Heart left ventricle (tissue), 16 donors: Measurements from ENCODE around the gene ZC3HAV1. TPM values are rescaled to one million over a fixed set of nuclear protein-coding genes. Genes with fewer than 3 reads are reported as not detected.

Experiments
- ATAC-seq, 4 donors: fragments of 200-7000 bp; cut with Tn5 transposase; one replicate each; pipeline ENCODE4 v1.9.1; 2020 to 2022; ENCODE audit warnings: moderate library complexity in 4 of 4, mild to moderate bottlenecking in 3 of 4, moderate number of reproducible peaks in 1 of 4
- DNase-seq, 5 donors: peaks; one replicate each; pipeline ENCODE4 v3.0.0-alpha.2; 2020
- H3K27ac ChIP-seq, 12 donors: fragments of 200-600 bp; sonication (generic) in 4 of 12; one replicate each; pipeline versions ENCODE4 v1.5.0 to v1.8.0; 2016 to 2022; ENCODE audit warnings: mild to moderate bottlenecking in 2 of 12
- H3K27me3 ChIP-seq, 9 donors: fragments of 200-600 bp; sonication (generic) in 2 of 9; one replicate each; pipeline versions ENCODE4 v1.5.1 to v1.8.0; 2016 to 2022; ENCODE audit warnings: mild to moderate bottlenecking in 3 of 9
- H3K36me3 ChIP-seq, 9 donors: fragments of 200-600 bp; sonication (generic) in 2 of 9; one replicate each; pipeline versions ENCODE4 v1.5.0 to v1.8.0; 2018 to 2022; ENCODE audit warnings: mild to moderate bottlenecking in 2 of 9
- H3K4me1 ChIP-seq, 12 donors: fragments of 200-600 bp; sonication (generic) in 4 of 12; one replicate each; pipeline versions ENCODE4 v1.5.0 to v1.8.0; 2016 to 2022; ENCODE audit warnings: mild to moderate bottlenecking in 3 of 12
- H3K4me3 ChIP-seq, 12 donors: fragments of 200-600 bp; sonication (generic) in 4 of 12; one replicate each; pipeline versions ENCODE4 v1.5.0 to v1.8.0; 2017 to 2022; ENCODE audit warnings: mild to moderate bottlenecking in 9 of 12, moderate library complexity in 4 of 12
- H3K9me3 ChIP-seq, 12 donors: fragments of 200-600 bp; sonication (generic) in 4 of 12; one replicate each; pipeline versions ENCODE4 v1.5.0 to v1.8.0; 2016 to 2022; ENCODE audit warnings: mild to moderate bottlenecking in 1 of 12
- CTCF ChIP-seq, 12 donors: fragments of 200-600 bp; sonication (generic) in 4 of 12; IDR thresholded peaks; one replicate each; pipeline versions ENCODE4 v1.5.0 to v1.8.0; 2018 to 2022; ENCODE audit warnings: antibody characterized with exemption in 12 of 12, mild to moderate bottlenecking in 5 of 12
- POLR2A ChIP-seq, 2 donors: fragments of 450-650 bp; IDR thresholded peaks; one replicate each; pipeline ENCODE4 v1.6.1; 2017; ENCODE audit warnings: antibody characterized with exemption in 2 of 2, mild to moderate bottlenecking in 2 of 2, moderate library complexity in 2 of 2
- WGBS, 4 donors: extraction: QIAGEN DNeasy Blood & Tissue Kit in 2 of 4; methylation state at CpG; one replicate each; pipeline versions ENCODE4 v1.1.5 to v1.1.7; 2013 to 2018; 5-methylcytosine and 5-hydroxymethylcytosine counted together
- intact Hi-C, 10 donors: fragments of 100-400 bp; cut with DNase I; formaldehyde crosslinking; loops; one replicate each; pipeline versions ENCODE4 v1.11.1 to v1.14.2; 2022
- polyA plus RNA-seq, 2 donors: library from polyadenylated mRNA; stranded (reverse); fragments of 200-250 nt; gene quantifications; one replicate each; pipeline ENCODE4 v1.2.3, GENCODE V29; 2013
- total RNA-seq, 9 donors: library from RNA; depleted of rRNA in 2 of 9; stranded (reverse); fragments of >200 nt in 2 of 9; fragmentation: NEBNext Ultra II Directional in 3 of 9; extraction: Animal tissue kit (Norgen Biotek cat#: 25700) in 3 of 9; gene quantifications; one replicate each; pipeline versions ENCODE4 v1.1.0 to v1.2.4, GENCODE V29; 2016 to 2023
- donor health status: ischemic (EF 13 %, LVEDD 7.1; RV severe dilation, severe dysfunction).
- donor health status: healthy with polysubstance abuse.
- donor health status: DM: no; HTN: yes; CAD: no.
- donor health status: DM: no; HTN: no; CAD: no.
- donor health status: ischemic (EF 25% LVEDD 6.9; RV normal size, moderate dysfunction).
- donor health status: ischemic (EF 25% LVEDD 5.7; RV mildly dilated, moderate dysfunction).
- donor health status: healthy.
- donor health status: DM: yes; HTN: yes; CAD: no.
- donor health status: ischemic (EF 35%, LVEDD 5.7; RV mildly dilated, moderate dysfunction).
- donor health status: nonischemic (EF 11% LVEDD 7.7; RV severe dilation, severe dysfunction).
- donor health status: DM: yes; HTN: yes; CAD: no.
- donor health status: PGD.
- donor health status: ischemic (EF 29% LVEDD 5.4; RV normal size, mild dysfunction).
- donor health status: nonischemic (EF 23%, LVEDD 6.1; RV moderate dilation, normal function).

Gene ZC3HAV1
- total and polyA plus RNA-seq, 11 donors: 2.8 to 31.9 (median 7.1) TPM

- H3K4me1 ChIP-seq: no peaks in the 10 kb centered on the region
- H3K9me3 ChIP-seq: no peaks in the 10 kb centered on the region
- intact Hi-C loops: loop anchor here in 2 of 10 donors (10.0 kb wide), 2 partner anchors 113 to 223 kb away; partner anchors contain the start of gene UBN2 (in 1 of the 2)
- 91 to 94% (median 92%) methylated on average over 3 of the region's 3 CpGs for WGBS, 4 donors
- H3K27ac ChIP-seq: no peak overlapping the region
- no peaks in the 10 kb centered on the region for H3K27me3 ChIP-seq
- H3K36me3 ChIP-seq: no peaks in the 10 kb centered on the region
- no peak for DNase-seq
- ATAC-seq: no peak
- no peak overlapping the region for H3K4me3 ChIP-seq
- TF ChIP-seq POLR2A (IDR thresholded peaks at IDR 0.05) (no peak), CTCF (IDR thresholded peaks at IDR 0.05) (no peak)
Observed at GRCh38 chr7:139011373-139011772, 98.1 kb downstream of the ZC3HAV1 start.

- no peaks in the 10 kb centered on the region for H3K4me1 ChIP-seq
- no peak for ATAC-seq
- TF ChIP-seq POLR2A (IDR thresholded peaks at IDR 0.05) (no peak), CTCF (IDR thresholded peaks at IDR 0.05) (no peak)
Observed at GRCh38 chr7:139004321-139005090, 105.0 kb downstream of the ZC3HAV1 start.

GRCh38 chr7:138999414-138999813 is 110.1 kb downstream of the ZC3HAV1 start:
- 87 to 92% (median 90%) methylated on average over 3 of the region's 3 CpGs for WGBS, 4 donors
- TF ChIP-seq POLR2A (IDR thresholded peaks at IDR 0.05) (no peak), CTCF (IDR thresholded peaks at IDR 0.05) (no peak)
- Histone ChIP-seq H3K9me3 (peaks cover 0 to 10% (median 0%) of the 10 kb centered on the region in 12 donors), H3K4me3 (no peak overlapping the region), H3K27ac (no peak overlapping the region), H3K36me3 (no peaks in the 10 kb centered on the region), H3K4me1 (no peaks in the 10 kb centered on the region), H3K27me3 (peaks cover 0 to 4% (median 0%) of the 10 kb centered on the region in 9 donors)
- DNase-seq (no peak), ATAC-seq (no peak)
- intact Hi-C loops: no loop called here

More at GRCh38 chr7:139004321-139005090, 105.0 kb downstream of the ZC3HAV1 start:
- H3K27me3 ChIP-seq: peaks cover 0 to 4% (median 0%) of the 10 kb centered on the region in 9 donors
- H3K4me3 ChIP-seq: no peak overlapping the region
- no peak overlapping the region for H3K27ac ChIP-seq
- intact Hi-C loops: no loop called here
- DNase-seq: no peak
- H3K9me3 ChIP-seq: peaks cover 0 to 14% (median 0%) of the 10 kb centered on the region in 12 donors
- no peaks in the 10 kb centered on the region for H3K36me3 ChIP-seq

Other genes with a start within 250 kb of the ZC3HAV1 start
- gene KIAA1549, start 128.3 kb downstream of the ZC3HAV1 start, total RNA-seq: 1 to 10 TPM; 1.3 to 4.8 (median 2.1) TPM
- gene KIAA1549, start 128.3 kb downstream of the ZC3HAV1 start, polyA plus RNA-seq: 1 to 10 TPM in 1 of 2 donors, under 1 TPM in 1; 0.91 to 1.4 TPM
- gene ZC3HAV1L, start 73.7 kb downstream of the ZC3HAV1 start, total RNA-seq: 1 to 10 TPM; 1.7 to 6.2 (median 3.7) TPM
- gene ZC3HAV1L, start 73.7 kb downstream of the ZC3HAV1 start, polyA plus RNA-seq: under 1 TPM; 0.46 to 0.80 TPM
- 10 to 100 TPM in 8 of 9 donors, 1 to 10 TPM in 1; 7.9 to 26.9 (median 16.7) TPM for gene UBN2, start 121.5 kb upstream of the ZC3HAV1 start, total RNA-seq
- 1 to 10 TPM; 3.3 to 3.4 TPM for gene UBN2, start 121.5 kb upstream of the ZC3HAV1 start, polyA plus RNA-seq
- 10 to 100 TPM; 19.0 to 60.0 (median 33.8) TPM for gene FMC1, start 231.6 kb upstream of the ZC3HAV1 start, total RNA-seq
- gene FMC1, start 231.6 kb upstream of the ZC3HAV1 start, polyA plus RNA-seq: 10 to 100 TPM; 21.8 to 95.7 TPM